WTC11 (cell line): ENCODE data around the gene HJV.

Source experiments
- ELF4 ChIP-seq: sonication (generic); formaldehyde crosslinking; IDR thresholded peaks from 2 replicates; pipeline ENCODE4 v1.8.1; 2022; ENCODE audit warnings: low read depth, mild to moderate bottlenecking, moderate library complexity, missing genetic modification reagents
- ESRRA ChIP-seq: sonication (generic); formaldehyde crosslinking; IDR thresholded peaks from 2 replicates; pipeline ENCODE4 v1.8.1; 2022; ENCODE audit warnings: mild to moderate bottlenecking, missing genetic modification reagents, borderline replicate concordance
- ETV6 ChIP-seq: sonication (generic); formaldehyde crosslinking; IDR thresholded peaks from 2 replicates; pipeline ENCODE4 v1.8.1; 2022; ENCODE audit warnings: mild to moderate bottlenecking, missing genetic modification reagents
- FOXP1 ChIP-seq: sonication (generic); formaldehyde crosslinking; IDR thresholded peaks from 2 replicates; pipeline ENCODE4 v1.8.0; 2022; ENCODE audit warnings: missing genetic modification reagents, mild to moderate bottlenecking, moderate library complexity, borderline replicate concordance
- IRF2 ChIP-seq: sonication (generic); formaldehyde crosslinking; IDR thresholded peaks from 2 replicates; pipeline ENCODE4 v1.8.0; 2022; ENCODE audit warnings: low read depth, missing genetic modification reagents, borderline replicate concordance
- NFYB ChIP-seq: sonication (generic); formaldehyde crosslinking; conservative IDR thresholded peaks from 2 replicates; pipeline ENCODE4 v1.8.0; 2022; ENCODE audit warnings: low read depth, missing genetic modification reagents
- NR1H2 ChIP-seq: sonication (generic); formaldehyde crosslinking; IDR thresholded peaks from 2 replicates; pipeline ENCODE4 v1.9.0; 2021; ENCODE audit warnings: mild to moderate bottlenecking, moderate library complexity, missing genetic modification reagents
- TF ChIP-seq, protein P1 (sequence below): fragments of 200-600 bp; IDR thresholded peaks from 2 replicates; pipeline ENCODE4 v1.8.0; 2022; ENCODE audit warnings: antibody characterized with exemption
- TF ChIP-seq, protein P2 (sequence below): sonication (generic); formaldehyde crosslinking; IDR thresholded peaks from 2 replicates; pipeline ENCODE4 v1.8.0; 2022; ENCODE audit warnings: mild to moderate bottlenecking, missing genetic modification reagents
- TF ChIP-seq, protein P3 (sequence below): fragments of 250-450 bp; sonication (Bioruptor Pico); IDR thresholded peaks from 2 replicates; pipeline ENCODE4 v2.1.2; 2022; ENCODE audit warnings: mild to moderate bottlenecking, moderate library complexity
- TF ChIP-seq, protein P4 (sequence below): sonication (generic); formaldehyde crosslinking; IDR thresholded peaks from 2 replicates; pipeline ENCODE4 v1.8.0; 2022; ENCODE audit warnings: mild to moderate bottlenecking, missing genetic modification reagents
- TF ChIP-seq, protein P5 (sequence below): sonication (generic); formaldehyde crosslinking; IDR thresholded peaks from 2 replicates; pipeline ENCODE4 v1.8.1; 2023; ENCODE audit warnings: mild to moderate bottlenecking, moderate library complexity, missing genetic modification reagents
- TF ChIP-seq, protein P6 (sequence below): sonication (generic); formaldehyde crosslinking; IDR thresholded peaks from 2 replicates; pipeline ENCODE4 v1.8.0; 2022; ENCODE audit warnings: mild to moderate bottlenecking, missing genetic modification reagents
- TF ChIP-seq, protein P7 (sequence below): sonication (generic); formaldehyde crosslinking; IDR thresholded peaks from 2 replicates; pipeline ENCODE4 v1.8.1; 2023; ENCODE audit warnings: mild to moderate bottlenecking, missing genetic modification reagents, moderate library complexity

DNA sequence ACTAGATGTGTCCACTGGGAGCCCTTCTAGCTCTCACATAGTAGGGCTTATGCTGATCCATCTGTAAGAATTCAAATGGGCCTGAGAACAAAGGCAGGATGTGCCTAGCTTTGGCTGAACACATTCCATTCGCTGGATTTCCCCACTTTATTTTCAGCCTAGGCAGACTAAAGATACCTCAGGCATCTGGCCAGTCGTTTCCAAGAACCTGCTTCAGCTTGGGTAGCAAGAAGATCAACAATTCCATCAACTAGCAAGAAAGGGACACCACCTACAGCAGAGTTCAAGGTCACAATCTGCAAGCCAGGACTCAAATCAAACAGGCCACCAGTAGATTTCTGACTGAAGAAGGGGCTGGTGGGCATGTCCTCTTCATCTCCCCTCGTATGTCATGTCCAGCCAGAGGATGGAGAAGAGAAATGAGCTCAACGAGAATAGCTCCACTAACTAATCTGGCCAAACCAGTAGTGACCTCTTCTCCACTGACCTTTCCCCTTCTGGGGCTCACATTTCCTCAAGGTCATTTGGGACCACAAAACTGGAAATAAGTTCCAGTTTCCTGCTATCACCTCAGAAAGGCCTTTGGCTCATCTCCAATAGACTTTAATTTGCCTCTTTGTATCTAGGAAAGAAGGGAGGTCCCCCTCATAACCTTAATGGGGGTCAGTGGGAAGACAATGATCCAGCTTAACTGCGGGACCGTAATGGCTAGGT is 39.4 kb downstream of the HJV start:
- TF ChIP-seq, protein P1, sequence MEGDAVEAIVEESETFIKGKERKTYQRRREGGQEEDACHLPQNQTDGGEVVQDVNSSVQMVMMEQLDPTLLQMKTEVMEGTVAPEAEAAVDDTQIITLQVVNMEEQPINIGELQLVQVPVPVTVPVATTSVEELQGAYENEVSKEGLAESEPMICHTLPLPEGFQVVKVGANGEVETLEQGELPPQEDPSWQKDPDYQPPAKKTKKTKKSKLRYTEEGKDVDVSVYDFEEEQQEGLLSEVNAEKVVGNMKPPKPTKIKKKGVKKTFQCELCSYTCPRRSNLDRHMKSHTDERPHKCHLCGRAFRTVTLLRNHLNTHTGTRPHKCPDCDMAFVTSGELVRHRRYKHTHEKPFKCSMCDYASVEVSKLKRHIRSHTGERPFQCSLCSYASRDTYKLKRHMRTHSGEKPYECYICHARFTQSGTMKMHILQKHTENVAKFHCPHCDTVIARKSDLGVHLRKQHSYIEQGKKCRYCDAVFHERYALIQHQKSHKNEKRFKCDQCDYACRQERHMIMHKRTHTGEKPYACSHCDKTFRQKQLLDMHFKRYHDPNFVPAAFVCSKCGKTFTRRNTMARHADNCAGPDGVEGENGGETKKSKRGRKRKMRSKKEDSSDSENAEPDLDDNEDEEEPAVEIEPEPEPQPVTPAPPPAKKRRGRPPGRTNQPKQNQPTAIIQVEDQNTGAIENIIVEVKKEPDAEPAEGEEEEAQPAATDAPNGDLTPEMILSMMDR: no peak
- TF ChIP-seq ESRRA (CRISPR knock-in tag): no peak
- TF ChIP-seq, protein P2, sequence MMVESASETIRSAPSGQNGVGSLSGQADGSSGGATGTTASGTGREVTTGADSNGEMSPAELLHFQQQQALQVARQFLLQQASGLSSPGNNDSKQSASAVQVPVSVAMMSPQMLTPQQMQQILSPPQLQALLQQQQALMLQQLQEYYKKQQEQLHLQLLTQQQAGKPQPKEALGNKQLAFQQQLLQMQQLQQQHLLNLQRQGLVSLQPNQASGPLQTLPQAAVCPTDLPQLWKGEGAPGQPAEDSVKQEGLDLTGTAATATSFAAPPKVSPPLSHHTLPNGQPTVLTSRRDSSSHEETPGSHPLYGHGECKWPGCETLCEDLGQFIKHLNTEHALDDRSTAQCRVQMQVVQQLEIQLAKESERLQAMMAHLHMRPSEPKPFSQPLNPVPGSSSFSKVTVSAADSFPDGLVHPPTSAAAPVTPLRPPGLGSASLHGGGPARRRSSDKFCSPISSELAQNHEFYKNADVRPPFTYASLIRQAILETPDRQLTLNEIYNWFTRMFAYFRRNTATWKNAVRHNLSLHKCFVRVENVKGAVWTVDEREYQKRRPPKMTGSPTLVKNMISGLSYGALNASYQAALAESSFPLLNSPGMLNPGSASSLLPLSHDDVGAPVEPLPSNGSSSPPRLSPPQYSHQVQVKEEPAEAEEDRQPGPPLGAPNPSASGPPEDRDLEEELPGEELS (CRISPR knock-in tag): no peak
- TF ChIP-seq, protein P3, sequence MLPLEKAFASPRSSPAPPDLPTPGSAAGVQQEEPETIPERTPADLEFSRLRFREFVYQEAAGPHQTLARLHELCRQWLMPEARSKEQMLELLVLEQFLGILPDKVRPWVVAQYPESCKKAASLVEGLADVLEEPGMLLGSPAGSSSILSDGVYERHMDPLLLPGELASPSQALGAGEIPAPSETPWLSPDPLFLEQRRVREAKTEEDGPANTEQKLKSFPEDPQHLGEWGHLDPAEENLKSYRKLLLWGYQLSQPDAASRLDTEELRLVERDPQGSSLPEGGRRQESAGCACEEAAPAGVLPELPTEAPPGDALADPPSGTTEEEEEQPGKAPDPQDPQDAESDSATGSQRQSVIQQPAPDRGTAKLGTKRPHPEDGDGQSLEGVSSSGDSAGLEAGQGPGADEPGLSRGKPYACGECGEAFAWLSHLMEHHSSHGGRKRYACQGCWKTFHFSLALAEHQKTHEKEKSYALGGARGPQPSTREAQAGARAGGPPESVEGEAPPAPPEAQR (CRISPR knock-in tag): no peak
- no peak for TF ChIP-seq FOXP1
- TF ChIP-seq, protein P4, sequence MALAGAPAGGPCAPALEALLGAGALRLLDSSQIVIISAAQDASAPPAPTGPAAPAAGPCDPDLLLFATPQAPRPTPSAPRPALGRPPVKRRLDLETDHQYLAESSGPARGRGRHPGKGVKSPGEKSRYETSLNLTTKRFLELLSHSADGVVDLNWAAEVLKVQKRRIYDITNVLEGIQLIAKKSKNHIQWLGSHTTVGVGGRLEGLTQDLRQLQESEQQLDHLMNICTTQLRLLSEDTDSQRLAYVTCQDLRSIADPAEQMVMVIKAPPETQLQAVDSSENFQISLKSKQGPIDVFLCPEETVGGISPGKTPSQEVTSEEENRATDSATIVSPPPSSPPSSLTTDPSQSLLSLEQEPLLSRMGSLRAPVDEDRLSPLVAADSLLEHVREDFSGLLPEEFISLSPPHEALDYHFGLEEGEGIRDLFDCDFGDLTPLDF: no peak
- TF ChIP-seq ETV6 (CRISPR knock-in tag): no peak
- TF ChIP-seq, protein P5, sequence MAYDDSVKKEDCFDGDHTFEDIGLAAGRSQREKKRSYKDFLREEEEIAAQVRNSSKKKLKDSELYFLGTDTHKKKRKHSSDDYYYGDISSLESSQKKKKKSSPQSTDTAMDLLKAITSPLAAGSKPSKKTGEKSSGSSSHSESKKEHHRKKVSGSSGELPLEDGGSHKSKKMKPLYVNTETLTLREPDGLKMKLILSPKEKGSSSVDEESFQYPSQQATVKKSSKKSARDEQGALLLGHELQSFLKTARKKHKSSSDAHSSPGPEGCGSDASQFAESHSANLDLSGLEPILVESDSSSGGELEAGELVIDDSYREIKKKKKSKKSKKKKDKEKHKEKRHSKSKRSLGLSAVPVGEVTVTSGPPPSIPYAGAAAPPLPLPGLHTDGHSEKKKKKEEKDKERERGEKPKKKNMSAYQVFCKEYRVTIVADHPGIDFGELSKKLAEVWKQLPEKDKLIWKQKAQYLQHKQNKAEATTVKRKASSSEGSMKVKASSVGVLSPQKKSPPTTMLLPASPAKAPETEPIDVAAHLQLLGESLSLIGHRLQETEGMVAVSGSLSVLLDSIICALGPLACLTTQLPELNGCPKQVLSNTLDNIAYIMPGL (CRISPR knock-in tag): no peak
- TF ChIP-seq, protein P6, sequence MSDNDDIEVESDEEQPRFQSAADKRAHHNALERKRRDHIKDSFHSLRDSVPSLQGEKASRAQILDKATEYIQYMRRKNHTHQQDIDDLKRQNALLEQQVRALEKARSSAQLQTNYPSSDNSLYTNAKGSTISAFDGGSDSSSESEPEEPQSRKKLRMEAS: no peak
- no peak for TF ChIP-seq ELF4
- TF ChIP-seq NFYB: no peak
- TF ChIP-seq, protein P7, sequence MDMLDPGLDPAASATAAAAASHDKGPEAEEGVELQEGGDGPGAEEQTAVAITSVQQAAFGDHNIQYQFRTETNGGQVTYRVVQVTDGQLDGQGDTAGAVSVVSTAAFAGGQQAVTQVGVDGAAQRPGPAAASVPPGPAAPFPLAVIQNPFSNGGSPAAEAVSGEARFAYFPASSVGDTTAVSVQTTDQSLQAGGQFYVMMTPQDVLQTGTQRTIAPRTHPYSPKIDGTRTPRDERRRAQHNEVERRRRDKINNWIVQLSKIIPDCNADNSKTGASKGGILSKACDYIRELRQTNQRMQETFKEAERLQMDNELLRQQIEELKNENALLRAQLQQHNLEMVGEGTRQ (CRISPR knock-in tag): no peak
- no peak for TF ChIP-seq NR1H2 (CRISPR knock-in tag)
- no peak for TF ChIP-seq IRF2
